Measurements from ENCODE around the gene PDLIM7.
A peak's percentile ranks its signal among the peaks of the same experiment; 100 is the strongest.

PDLIM7 gene

GRCh38 chr5:177499842-177500241 is 2.4 kb upstream of the PDLIM7 start:
- peaks cover 63% of the 10 kb centered on the region for H4K20me1 ChIP-seq
- H3K4me1 ChIP-seq, result peaks cover 89% of the 10 kb centered on the region
- peak overlapping the region; percentile 1; the same call in 1 of the 2 replicates for H3K27ac ChIP-seq
- H3K4me3 ChIP-seq, result no peak overlapping the region
- peaks cover 25% of the 10 kb centered on the region for H3K36me3 ChIP-seq
- peak overlapping the region; percentile 98 for H3K4me2 ChIP-seq
- no peak for TF ChIP-seq Cebpa-rat (IDR thresholded peaks at IDR 0.05)
- H3K9me3 ChIP-seq, result no peaks in the 10 kb centered on the region
- H3K9ac ChIP-seq, result no peak overlapping the region; the same call in 1 of the 2 replicates
- no peaks in the 10 kb centered on the region for H3K27me3 ChIP-seq

GRCh38 chr5:177498013-177498787 is 796 bp upstream of the PDLIM7 start:
- Histone ChIP-seq H3K36me3 (peaks cover 16% of the 10 kb centered on the region), H3K27me3 (no peaks in the 10 kb centered on the region), H3K9me3 (no peaks in the 10 kb centered on the region), H3K4me3 (peak overlapping the region; percentile 85), H4K20me1 (peaks cover 63% of the 10 kb centered on the region), H3K27ac (peak overlapping the region; percentile 61), H3K4me2 (peak overlapping the region; percentile 98), H3K4me1 (peaks cover 89% of the 10 kb centered on the region), H3K9ac (peak overlapping the region; percentile 69)
- TF ChIP-seq Cebpa-rat (IDR thresholded peaks at IDR 0.05), result peak; percentile 97

GRCh38 chr5:177496727-177497291 is 595 bp downstream of the PDLIM7 start:
- no peaks in the 10 kb centered on the region for H3K27me3 ChIP-seq
- TF ChIP-seq Cebpa-rat (IDR thresholded peaks at IDR 0.05), result no peak
- peaks cover 88% of the 10 kb centered on the region for H3K4me1 ChIP-seq
- H3K36me3 ChIP-seq, result peaks cover 21% of the 10 kb centered on the region
- H3K27ac ChIP-seq, result peak overlapping the region; percentile 84
- H4K20me1 ChIP-seq, result peaks cover 61% of the 10 kb centered on the region
- H3K9ac ChIP-seq, result peak overlapping the region; percentile 85
- H3K4me2 ChIP-seq, result peak overlapping the region; percentile 98
- H3K4me3 ChIP-seq, result peak overlapping the region; percentile 85
- H3K9me3 ChIP-seq, result no peaks in the 10 kb centered on the region

GRCh38 chr5:177496070-177496726 is 1.2 kb downstream of the PDLIM7 start:
- peak overlapping the region; percentile 85 for H3K4me3 ChIP-seq
- H3K4me2 ChIP-seq, result peak overlapping the region; percentile 98
- peaks cover 58% of the 10 kb centered on the region for H4K20me1 ChIP-seq
- peaks cover 86% of the 10 kb centered on the region for H3K4me1 ChIP-seq
- peaks cover 26% of the 10 kb centered on the region for H3K36me3 ChIP-seq
- no peaks in the 10 kb centered on the region for H3K9me3 ChIP-seq
- no peaks in the 10 kb centered on the region for H3K27me3 ChIP-seq
- H3K27ac ChIP-seq, result peak overlapping the region; percentile 84
- peak overlapping the region; percentile 85 for H3K9ac ChIP-seq
- TF ChIP-seq Cebpa-rat (IDR thresholded peaks at IDR 0.05), result no peak

GRCh38 chr5:177495243-177496060 is 2.0 kb downstream of the PDLIM7 start:
- Histone ChIP-seq H3K4me2 (peak overlapping the region; percentile 98), H4K20me1 (peaks cover 61% of the 10 kb centered on the region), H3K27ac (peak overlapping the region; percentile 84), H3K4me1 (peaks cover 86% of the 10 kb centered on the region), H3K9me3 (no peaks in the 10 kb centered on the region), H3K36me3 (peaks cover 32% of the 10 kb centered on the region), H3K9ac (peak overlapping the region; percentile 85), H3K27me3 (no peaks in the 10 kb centered on the region), H3K4me3 (peak overlapping the region; percentile 85)
- TF ChIP-seq Cebpa-rat (IDR thresholded peaks at IDR 0.05), result no peak

- Histone ChIP-seq H3K4me3 (peak overlapping the region; percentile 85), H3K4me2 (peak overlapping the region; percentile 98)
Observed at GRCh38 chr5:177494346-177495195, 2.8 kb downstream of the PDLIM7 start.

GRCh38 chr5:177493795-177494345 is 3.5 kb downstream of the PDLIM7 start:
- Histone ChIP-seq H3K4me3 (no peak overlapping the region), H3K27ac (peak overlapping the region; percentile 84), H3K36me3 (peaks cover 41% of the 10 kb centered on the region), H3K27me3 (no peaks in the 10 kb centered on the region), H3K9ac (0 out of 2 replicates have a peak overlapping the region, but pooled peaks have one; percentile 14), H3K9me3 (no peaks in the 10 kb centered on the region), H3K4me1 (peaks cover 86% of the 10 kb centered on the region), H4K20me1 (peaks cover 76% of the 10 kb centered on the region), H3K4me2 (peak overlapping the region; percentile 98)
- no peak for TF ChIP-seq Cebpa-rat (IDR thresholded peaks at IDR 0.05)

More at GRCh38 chr5:177494346-177495195, 2.8 kb downstream of the PDLIM7 start:
- Histone ChIP-seq H3K9ac (peak overlapping the region; percentile 85), H3K4me1 (peaks cover 86% of the 10 kb centered on the region), H4K20me1 (peaks cover 69% of the 10 kb centered on the region), H3K27ac (peak overlapping the region; percentile 84), H3K27me3 (no peaks in the 10 kb centered on the region), H3K36me3 (peaks cover 34% of the 10 kb centered on the region), H3K9me3 (no peaks in the 10 kb centered on the region)
- no peak for TF ChIP-seq Cebpa-rat (IDR thresholded peaks at IDR 0.05)

- H3K9ac ChIP-seq, result peak overlapping the region; percentile 14; the same call in 1 of the 2 replicates
- H3K27ac ChIP-seq, result peak overlapping the region; percentile 84
- H3K36me3 ChIP-seq, result peaks cover 50% of the 10 kb centered on the region
- H3K4me3 ChIP-seq, result no peak overlapping the region
- no peak for TF ChIP-seq Cebpa-rat (IDR thresholded peaks at IDR 0.05)
- H3K4me1 ChIP-seq, result peaks cover 86% of the 10 kb centered on the region
- peaks cover 82% of the 10 kb centered on the region for H4K20me1 ChIP-seq
- no peak overlapping the region for H3K4me2 ChIP-seq
- H3K9me3 ChIP-seq, result no peaks in the 10 kb centered on the region
- no peaks in the 10 kb centered on the region for H3K27me3 ChIP-seq
Observed at GRCh38 chr5:177492841-177493240, 4.6 kb downstream of the PDLIM7 start.

Data from BLaER1 (cell line).